Measurements from ENCODE around the gene PHAF1. TPM values are rescaled to one million over a fixed set of nuclear protein-coding genes. Genes with fewer than 3 reads are reported as not detected.

The PHAF1 gene
- total and polyA plus RNA-seq, 9 of the 15 experiments (the other 6 are each of a cell fraction or from before 2014, with no cell fraction given): 5.1 to 25.4 (median 13.8) TPM

- TF ChIP-seq MYC (IDR thresholded peaks at IDR 0.05; ENCODE audit: low read depth, low read length): no peak
- peak; percentile 51; the same call in 1 of the 2 replicates for TF ChIP-seq MYC (CRISPR knock-in tag; IDR thresholded peaks at IDR 0.05; ENCODE audit: borderline replicate concordance, low read depth)
- 0 out of 2 replicates have a peak, but pooled peaks have one; percentile 8 for TF ChIP-seq FOXP4 (CRISPR knock-in tag; IDR thresholded peaks at IDR 0.05; ENCODE audit: borderline replicate concordance)
- TF ChIP-seq SMARCE1 (IDR thresholded peaks at IDR 0.05): peak; percentile 16; the same call in 1 of the 2 replicates
- TF ChIP-seq ZNF277 (CRISPR knock-in tag; IDR thresholded peaks at IDR 0.05; ENCODE audit: borderline replicate concordance): no peak
These were observed 49.2 kb downstream of the PHAF1 start (continued) for GRCh38 chr16:67158637-67159600.

All from K562 (cell line).